GM12875 (cell line): ENCODE measurements around the gene MRPL19.
"Not testable (repeated sequence)": the region's sequence is repeated elsewhere in the genome, so short reads cannot be mapped to it uniquely, and the experiment has no call there.

Experiments used
- H3K4me3 ChIP-seq: one replicate; pipeline ENCODE4 v1.5.1; 2011; ENCODE audit warnings: low read depth, low read length, control low read depth
- TF ChIP-seq, protein P1 (sequence below): IDR thresholded peaks from 2 replicates; pipeline ENCODE4 v1.5.1; 2011; ENCODE audit warnings: low read depth, mild to moderate bottlenecking, control low read depth, inconsistent platforms, low read length, moderate library complexity, borderline replicate concordance; ENCODE audit not compliant: insufficient read depth

MRPL19 gene

DNA sequence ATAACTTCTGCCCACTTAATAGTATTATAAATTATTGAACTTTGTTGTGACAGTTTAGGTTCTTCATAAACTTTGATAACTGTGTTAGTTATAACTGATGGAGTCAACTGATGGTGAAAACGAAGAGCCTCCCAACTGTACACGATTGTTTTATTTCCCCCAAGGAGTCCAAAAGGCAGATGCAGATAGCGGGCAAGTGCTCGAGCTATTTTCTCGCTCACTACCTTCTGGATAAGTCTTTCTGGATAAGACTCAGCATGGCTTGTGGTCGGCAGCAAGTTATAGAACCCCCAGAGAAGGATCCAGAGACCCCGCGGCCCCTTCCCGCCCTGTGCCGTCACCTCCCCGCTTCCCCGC is 63.6 kb downstream of the MRPL19 start:
- TF ChIP-seq, protein P1, sequence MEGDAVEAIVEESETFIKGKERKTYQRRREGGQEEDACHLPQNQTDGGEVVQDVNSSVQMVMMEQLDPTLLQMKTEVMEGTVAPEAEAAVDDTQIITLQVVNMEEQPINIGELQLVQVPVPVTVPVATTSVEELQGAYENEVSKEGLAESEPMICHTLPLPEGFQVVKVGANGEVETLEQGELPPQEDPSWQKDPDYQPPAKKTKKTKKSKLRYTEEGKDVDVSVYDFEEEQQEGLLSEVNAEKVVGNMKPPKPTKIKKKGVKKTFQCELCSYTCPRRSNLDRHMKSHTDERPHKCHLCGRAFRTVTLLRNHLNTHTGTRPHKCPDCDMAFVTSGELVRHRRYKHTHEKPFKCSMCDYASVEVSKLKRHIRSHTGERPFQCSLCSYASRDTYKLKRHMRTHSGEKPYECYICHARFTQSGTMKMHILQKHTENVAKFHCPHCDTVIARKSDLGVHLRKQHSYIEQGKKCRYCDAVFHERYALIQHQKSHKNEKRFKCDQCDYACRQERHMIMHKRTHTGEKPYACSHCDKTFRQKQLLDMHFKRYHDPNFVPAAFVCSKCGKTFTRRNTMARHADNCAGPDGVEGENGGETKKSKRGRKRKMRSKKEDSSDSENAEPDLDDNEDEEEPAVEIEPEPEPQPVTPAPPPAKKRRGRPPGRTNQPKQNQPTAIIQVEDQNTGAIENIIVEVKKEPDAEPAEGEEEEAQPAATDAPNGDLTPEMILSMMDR = no peak
- peak overlapping the region; percentile 54 for H3K4me3 ChIP-seq

DNA sequence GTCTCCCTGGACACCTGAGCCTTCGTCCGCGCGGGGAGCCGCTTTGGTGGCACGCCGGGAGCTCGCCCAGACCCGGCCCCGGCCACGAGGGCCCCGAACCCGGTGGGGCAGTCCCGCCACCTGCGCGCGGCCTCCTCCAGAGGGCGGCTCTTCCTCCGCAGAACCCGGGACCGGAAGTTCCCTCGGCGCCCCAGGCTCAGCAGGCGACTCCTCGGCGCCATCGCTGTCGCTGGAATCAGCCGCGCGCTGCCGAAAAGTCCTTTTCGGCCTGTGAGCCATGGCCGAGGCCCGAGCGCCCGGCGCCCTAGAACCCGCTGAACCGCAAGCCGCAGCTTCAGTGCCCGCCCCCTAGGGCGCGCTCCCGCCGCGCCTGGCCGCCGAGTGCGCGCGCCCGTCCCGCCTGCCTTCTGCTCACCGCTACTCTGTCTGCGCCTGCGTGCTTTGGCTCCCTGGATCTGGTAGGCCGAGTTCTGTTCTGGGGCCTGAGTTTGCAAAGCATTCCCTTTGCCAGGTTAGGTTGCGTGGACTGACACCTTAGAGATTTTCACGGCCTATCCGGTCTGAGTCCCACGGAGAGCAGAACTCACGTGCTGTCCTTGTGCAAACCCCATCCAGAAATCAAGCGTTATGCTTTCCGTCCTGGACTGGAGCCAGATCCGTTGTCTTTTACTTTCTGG is 64.1 kb downstream of the MRPL19 start, which contains the start of gene GCFC2:
TSS of gene GCFC2 (minus strand) at position 339 of the 677 bp plus-strand sequence. CDS start at position 279, 60 bp downstream.
- H3K4me3 ChIP-seq = peak within 1 kb of the TSS; percentile 54
- TF ChIP-seq, protein P1 = peak; percentile 46; the same call in 1 of the 2 replicates

DNA sequence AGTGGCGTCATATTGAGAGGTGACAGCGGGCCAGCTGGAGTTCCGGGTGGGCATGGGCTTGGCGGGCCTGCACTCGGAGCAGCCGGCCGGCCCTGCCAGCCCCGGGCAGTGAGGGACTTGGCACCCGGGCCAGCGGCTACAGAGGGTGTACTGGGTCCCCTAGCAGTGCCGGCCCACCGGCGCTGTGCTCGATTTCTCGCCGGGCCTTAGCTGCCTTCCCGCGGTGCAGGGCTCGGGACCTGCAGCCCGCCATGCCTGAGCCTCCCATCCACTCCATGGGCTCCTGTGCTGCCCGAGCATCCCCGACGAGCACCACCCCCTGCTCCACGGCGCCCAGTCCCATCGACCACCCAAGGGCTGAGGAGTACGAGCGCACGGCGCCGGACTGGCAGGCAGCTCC is 65.0 kb downstream of the MRPL19 start:
- H3K4me3 ChIP-seq = not testable (repeated sequence)

DNA sequence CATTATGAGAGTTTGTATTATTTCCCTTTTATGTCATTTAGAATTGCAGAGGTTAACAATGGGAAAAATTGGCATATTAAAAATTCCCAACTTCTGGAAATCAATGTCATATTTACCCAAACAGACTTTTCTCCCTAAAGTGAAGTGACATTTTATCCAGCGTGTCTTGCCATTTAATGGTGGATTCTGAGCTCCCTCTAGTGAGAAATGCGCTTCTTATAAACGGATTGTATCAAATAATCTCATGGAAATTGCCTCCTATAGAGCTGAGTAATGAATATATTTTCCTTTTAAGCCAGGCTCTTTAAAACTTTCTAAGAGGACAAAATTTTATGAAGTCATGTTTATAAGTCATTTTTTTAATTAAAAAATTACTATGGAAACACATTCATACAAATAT is 69.8 kb downstream of the MRPL19 start:
- TF ChIP-seq, protein P1 = no peak
- H3K4me3 ChIP-seq = no peak overlapping the region

DNA sequence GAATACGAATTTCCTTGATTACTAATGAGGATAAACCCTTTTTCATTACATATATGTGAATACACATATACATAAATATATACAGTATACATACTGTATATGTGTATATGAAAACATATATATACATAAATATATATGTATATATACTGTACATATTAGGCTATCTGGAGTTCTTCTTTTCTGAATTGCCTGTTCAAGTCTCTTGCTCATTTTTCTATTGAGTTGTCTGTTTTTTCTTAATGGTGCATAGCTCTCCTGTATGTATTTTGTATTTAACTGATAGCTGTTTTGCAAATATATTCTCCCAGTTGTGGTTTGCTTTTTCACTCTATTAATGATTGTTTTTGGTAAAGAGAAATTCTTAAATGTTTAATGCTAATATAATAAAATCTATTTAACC is 73.0 kb downstream of the MRPL19 start:
- no peak overlapping the region for H3K4me3 ChIP-seq
- TF ChIP-seq, protein P1 = no peak

DNA sequence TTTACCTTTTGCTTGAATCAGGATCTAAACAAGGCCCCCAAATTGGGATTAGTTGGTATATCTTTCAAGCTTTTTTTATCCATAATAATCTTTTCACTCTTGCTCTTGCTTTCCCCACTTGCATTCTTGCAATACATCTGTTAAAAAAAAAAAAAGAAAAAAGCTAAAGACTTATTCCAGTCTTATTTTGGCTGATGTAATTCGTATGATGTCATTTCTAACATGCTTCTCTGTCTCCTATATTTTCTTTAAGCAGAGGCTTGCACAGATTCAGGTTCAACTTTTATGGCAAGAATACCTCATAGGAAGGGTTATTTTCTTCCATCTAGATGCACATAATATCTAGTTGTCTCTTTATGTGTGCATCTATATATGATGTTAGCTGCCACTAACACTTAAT is 73.9 kb downstream of the MRPL19 start:
- TF ChIP-seq, protein P1 = no peak
- H3K4me3 ChIP-seq = no peak overlapping the region

DNA sequence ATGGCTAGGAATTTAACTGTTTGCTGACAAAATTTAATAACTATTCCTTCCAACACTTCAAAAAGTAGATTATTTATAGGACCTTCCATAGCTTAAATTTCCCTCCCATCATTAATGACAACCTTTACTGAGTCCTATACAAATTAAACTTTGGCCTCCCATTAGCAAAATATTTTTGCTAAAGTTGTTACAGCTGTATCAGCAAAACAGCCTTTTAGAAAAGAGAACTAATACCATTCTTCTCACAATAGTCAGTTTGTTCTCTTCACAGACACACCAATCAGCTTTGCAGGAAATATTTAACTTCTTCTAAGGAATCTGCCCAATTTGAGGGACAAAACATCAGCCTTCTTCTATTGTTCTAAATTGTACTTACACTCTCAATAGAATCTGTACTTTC is 76.1 kb downstream of the MRPL19 start:
- TF ChIP-seq, protein P1 = no peak
- no peak overlapping the region for H3K4me3 ChIP-seq
